GM19452 (cell line): ENCODE data around the gene SBSN.

Source experiments
- ATAC-seq: cut with Tn5 transposase; IDR thresholded peaks from one replicate; pipeline ENCODE4 v1.9.1; 2021; ENCODE audit not compliant: unreplicated experiment

SBSN gene

DNA sequence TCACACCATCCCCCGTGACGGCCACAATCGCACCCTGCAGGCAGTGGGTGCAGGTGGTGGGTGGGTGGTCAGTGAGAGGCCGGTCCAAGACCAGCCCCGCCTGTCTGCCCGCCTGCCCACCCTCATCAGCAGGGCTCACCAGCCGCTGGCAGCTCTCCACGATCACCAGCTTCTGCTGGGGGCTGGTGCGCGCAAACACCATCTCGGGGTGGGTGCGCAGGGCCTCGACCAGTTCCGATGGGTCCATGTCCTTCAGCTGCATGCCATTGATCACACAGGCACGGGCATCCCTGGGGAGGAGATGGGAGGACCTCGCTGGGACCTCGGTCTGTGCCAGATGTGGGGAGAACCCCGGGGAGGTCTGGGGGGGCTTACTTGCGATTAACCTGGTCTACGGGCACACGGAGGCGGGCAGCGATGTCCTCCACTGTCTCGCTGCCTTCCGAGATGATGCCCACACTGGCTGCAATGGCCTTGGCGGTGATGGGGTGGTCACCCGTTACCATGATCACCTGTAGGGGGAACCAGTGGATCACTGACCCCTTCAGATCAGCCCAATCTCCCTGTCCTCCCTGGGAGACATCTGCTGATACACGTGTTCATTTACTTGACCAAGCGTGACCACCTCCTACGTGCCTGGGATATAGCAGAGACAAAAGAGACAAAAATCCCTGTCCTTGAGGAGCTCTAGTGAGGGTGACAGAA is 27.3 kb upstream of the SBSN start:
- ATAC-seq = no peak

DNA sequence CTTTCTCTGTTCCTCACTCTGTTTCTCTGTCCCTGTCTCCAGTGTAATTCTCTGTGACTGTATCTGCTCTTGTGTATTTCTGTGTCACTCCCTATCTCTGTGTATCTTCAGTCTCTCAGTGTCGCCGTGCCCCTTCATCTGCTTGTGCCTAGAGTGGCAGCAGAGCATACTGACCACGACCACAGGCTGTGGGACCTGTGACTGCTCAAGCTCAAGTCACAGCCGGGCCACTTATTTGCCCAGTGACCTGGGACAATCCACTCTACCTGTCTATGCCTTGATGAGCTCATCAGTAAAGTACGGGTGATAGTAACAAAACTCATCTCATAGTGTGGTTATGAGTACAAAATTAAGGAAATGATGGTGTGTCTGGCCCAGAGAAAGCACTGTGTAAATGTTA is 26.0 kb upstream of the SBSN start:
- ATAC-seq = no peak

DNA sequence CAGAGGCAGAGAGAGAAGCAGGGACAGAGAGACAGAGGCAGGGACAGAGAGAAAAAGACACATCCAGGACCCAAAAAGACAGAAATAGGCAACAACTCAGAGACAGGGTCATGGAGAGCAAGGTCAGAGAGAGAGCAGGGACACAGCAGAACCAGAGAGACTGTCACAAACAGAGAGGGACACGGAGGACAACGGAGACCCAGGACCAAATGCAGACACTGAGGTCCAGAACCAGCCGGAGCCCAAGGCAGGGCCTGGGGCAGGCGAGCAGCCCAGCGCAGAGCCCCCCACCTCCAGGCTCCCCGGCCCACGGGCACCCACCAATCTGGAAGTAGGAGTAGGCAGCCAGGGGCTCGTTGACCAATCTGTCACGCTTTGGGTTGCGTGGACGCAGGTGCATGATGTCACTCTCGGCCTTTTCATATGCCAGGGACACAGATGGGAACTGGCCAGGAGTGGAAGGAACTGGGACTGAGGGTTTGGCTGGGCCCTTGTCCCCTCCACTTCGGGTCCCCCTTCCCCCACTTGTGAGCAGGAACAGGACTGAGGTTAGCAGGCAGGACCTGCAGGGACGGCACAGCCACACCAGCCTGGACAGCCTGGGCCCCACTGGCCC is 25.4 kb upstream of the SBSN start:
- no peak for ATAC-seq

DNA sequence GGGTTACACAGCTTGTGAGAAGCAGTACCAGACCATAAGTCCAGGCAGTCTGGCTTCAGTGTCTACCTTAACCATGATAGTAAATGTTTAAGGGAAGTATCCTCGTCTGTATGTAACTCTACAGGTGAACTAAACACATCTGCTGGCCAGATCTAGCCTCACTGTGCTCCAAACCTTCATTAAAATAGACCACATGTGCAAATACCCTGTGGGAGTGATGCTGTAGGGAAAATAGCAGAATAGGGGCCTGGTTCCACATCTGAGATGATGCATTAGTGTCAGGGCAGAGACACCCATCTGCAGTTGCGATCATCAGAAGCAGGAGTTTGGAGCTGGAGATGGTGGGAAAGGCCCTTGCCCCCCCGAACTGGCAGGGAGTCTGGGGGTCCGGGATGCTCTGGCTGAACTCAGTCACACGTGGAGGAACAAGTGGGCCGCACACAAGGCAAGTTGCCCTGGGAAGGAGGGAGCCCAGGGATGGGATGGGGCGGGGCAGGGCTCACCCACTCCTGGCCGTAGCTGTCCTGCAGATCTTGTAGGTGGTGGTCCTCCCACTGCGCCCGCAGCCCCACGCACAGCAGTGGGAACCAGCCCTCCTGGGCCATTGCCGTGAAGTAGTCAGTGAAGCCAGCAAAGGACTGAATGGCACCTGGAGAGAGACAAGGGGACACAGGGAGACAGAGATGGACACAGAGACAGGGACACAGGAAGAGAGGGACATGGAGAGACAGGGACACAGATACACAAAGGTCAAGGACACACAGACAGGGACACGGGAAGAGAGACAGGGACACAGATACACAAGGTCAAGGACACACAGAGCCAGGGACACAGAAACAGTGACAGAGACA is 24.6 kb upstream of the SBSN start:
- ATAC-seq = no peak

DNA sequence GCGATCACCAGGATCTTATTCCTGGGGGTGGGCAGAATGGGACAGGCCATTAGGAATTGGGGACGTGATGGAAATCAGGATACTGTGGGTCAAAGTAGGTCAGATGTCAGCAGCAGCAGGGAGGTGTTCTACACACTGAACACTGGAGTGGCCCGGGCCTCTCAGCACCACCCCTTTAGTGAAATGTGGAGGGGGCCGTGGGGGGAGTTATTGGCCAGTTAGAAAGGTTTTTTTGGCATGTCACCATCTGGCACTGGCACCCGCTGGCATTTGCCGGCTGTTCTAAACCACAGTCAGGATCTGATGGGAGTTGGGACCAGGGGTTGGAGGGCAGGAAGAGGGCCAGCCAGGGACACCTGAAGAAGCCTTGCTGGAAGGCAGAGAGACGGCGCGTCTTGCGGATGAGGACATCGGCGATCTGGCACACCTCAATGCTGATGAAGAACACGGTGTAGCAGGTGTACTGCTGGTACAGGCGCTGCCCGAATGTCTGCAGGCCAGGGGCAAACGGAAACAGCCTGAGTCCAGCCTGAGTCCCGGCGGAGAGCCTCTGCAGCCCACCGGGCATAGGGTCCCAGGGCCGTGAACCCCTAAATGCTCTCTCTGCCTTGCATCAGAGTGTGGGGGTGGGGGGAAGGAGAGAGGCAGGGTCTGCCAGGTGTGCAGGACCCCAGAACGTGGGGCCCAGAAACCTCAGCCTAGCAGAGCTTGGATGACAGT is 23.1 kb upstream of the SBSN start:
- ATAC-seq = no peak

DNA sequence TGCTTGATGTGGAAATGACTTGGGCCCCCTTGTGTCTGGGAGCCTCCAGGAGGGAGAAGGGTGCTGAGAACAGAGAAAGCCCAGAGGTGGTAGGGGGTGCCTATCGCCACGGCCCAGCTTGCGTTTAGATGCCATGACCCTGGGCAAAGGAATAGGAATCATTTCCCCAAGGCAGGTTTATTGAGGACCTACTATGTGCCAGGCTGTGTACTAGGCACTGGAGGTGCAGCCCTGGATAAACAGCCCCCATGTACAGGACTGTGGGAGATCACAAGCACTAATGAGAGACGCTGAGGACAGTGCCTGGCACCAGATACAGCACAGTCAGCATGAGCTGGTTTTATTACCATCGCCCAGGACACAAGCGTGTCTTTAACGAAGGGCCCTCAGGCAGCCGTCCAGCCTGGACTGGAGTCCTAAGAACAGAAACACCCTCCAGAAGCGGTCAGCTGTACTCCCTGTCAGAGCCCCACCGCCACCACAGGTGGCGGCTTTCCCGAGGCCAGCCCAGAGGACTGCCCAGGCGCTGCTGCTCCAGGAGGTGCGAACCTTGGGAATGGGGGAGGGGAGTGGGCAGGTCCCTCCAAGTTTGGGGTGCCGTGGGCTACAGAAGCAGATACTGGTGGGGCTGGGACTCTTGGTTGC is 21.9 kb upstream of the SBSN start:
- no peak for ATAC-seq

DNA sequence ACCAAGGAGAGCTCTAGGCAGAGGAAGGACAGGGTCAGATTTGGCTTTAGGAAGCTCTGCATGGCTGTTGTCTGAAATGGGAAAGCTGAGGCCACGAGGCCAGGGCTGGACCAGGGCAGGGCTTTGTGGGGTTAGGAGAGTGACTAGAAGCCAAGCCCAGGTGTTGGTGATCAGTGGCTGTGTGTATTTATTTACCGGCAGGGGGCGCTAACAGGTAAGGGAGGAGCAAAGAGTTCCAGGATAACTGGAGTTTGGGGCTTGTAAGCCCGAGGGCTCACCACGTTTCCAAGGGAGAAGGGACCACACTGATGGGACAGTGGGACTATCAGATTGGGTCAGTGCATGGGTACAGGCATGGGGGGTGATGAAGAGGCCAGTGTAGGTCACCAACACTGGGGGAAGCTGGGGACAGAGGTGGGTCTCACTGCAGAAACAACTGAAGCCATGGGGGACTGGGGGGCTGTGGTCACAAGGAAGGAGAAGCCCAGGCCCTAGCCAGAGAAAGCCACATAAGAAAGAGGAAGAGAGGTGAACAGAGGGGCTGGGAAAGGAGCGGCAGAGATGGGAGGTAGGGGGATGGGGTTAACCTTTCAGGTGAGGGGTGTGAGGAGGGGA is 21.2 kb upstream of the SBSN start:
- no peak for ATAC-seq

DNA sequence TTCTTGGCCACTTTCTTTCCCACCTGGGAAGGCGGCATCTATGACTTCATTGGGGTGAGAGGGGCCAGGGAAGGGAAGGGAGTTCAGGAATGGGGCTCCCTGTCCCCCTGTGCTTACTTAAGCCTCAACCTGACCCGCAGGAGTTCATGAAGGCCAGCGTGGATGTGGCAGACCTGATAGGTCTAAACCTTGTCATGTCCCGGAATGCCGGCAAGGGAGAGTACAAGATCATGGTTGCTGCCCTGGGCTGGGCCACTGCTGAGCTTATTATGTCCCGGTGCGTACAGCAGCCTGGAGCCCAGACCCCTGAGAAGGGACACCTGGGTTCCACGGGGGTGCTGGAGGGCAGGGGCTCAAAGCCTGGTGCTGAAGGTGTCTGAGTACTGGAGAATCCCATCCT is 18.4 kb upstream of the SBSN start:
- no peak for ATAC-seq

DNA sequence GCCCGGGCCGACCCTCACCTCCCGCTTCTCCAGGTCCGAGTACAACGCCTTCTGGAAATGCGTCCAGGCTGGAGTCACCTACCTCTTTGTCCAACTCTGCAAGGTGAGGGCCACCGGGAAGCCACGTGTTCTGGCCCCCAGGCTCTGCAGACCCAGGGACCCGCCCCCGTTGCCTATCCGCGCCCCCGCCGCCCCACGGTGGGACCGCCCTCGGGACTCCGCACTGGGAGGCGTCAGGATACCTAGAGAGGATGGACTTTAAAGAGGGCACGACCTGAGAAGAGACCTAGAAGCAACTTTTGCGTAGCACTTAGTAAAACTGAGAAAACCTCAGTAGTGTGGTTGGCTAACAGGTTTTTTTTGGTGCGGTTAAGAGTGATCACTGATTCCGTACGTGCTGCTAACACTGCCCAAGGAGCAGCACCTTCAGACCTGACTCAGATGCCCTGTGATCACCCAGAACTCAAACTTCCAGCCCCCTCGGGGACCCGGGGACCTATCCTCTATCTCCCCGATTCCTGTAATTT is 17.8 kb upstream of the SBSN start:
- peak; percentile 42 for ATAC-seq

DNA sequence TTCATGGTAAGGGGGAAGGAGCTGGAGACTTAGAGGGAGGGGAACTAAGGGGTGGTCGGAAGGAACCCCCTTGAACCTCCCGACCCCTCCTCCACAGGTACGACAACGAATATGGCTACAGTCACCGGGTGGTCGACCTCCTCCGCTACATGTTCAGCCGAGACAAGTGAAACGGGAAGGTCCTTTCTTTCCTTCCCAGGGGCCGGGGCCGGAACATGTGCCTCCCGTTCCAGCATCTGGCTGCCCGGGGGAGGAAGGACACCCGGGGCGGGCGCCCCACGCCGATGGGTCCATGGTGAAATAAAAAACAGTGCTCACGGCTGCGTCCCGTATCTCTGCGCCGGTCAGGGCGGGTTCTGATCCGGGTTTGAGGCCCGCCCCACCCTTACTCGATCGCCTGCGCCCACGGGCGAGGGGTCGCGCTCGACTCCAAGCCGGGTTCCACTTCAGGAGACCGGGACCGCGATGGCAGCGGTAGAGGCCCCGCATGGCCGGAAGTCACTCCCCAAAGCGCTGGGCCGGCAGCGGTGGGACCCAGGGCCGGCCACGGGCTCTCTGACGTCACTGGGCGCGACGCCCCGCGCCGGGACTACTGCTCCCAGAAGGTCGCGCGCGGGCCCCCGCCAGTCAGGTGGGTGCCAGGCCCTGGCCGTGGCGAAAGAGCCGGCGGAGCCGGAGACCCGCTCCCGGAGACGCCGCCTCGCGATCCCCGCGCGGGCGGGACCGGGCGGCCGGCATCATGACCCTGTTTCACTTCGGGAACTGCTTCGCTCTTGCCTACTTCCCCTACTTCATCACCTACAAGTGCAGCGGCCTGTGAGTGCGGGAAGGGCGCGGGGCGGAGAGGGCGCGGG is 17.1 kb upstream of the SBSN start, which contains the start of gene TMEM147:
TMEM147 (plus strand) TSS at position 626 of the 854 bp plus-strand sequence; CDS start at position 740, 114 bp downstream.
- ATAC-seq = peak; percentile 85

DNA sequence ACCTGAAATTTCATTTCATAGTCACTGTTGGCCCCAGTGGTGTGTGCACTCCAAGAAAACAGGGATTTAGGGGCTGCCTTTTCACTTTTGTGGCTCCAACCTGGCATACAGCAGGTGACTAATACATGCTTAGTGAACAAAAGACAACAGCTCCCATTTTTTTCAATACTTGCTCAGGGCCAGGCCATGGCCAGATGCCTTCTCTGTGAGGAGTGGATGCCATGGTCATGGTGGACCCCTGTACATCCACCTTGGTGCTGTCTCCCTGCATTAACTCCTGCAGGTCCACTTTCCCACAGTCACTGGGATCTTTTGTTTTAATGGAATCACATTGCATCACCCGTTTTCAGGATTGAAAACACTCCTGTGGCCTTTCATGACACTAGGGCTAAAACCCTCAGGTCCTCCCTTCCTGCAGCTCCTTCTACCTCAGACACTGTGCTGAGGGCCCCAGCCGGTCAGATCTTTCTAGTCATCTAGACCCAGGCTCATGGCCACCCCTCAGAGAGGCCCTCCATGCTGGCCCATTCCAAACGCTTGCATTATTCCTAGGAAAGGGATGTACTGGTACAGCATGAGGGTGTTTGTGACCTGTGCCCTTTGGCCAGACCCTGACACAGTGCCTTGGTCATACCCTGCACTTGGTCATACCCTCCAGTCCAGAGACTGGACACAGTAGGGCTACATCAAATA is 16.1 kb upstream of the SBSN start:
- no peak for ATAC-seq

DNA sequence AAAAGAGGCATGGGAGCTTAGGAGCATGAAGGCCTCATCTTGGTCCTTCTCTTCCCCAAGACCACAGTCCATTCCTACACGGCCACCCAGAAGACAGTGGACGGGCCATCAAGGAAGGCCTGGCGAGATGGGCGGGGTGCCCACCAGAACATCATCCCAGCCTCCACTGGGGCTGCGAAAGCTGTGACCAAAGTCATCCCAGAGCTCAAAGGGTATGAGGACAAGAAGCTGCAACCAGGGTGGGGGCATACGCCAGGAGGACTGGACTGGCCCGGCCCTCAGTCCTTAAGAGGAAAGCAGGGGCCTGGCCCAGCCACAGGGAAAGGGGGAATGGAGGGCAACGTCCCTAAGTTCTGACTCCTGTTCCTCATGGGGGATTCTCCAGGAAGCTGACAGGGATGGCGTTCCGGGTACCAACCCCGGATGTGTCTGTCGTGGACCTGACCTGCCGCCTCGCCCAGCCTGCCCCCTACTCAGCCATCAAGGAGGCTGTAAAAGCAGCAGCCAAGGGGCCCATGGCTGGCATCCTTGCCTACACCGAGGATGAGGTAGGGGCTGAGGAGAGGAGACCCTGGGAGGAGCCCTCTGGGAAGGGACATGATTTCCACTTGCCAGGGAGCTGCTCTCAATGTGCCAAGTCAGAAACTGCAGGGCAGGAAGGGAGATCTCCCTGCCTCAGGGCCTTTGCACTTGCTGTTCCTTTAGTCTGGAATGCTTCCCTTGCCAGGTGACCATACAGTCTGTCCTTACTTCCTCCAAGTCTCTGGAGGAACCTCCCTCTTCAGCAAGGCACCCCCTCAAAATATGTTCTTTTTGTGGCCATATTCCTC is 15.4 kb upstream of the SBSN start:
- ATAC-seq = no peak

DNA sequence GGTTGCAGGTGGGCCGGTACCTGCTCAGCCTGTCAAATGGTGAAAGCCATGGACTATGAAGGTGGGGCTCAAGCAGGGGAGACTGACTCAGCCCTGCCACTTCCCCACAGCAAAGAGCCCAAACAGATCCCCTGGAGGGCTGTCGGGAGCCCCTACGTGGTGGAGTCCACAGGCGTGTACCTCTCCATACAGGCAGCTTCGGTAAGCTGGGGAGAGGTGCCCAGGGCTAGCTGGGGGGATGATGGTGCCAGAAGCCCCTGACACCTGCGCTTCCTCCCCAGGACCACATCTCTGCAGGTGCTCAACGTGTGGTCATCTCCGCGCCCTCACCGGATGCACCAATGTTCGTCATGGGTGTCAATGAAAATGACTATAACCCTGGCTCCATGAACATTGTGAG is 14.1 kb upstream of the SBSN start:
- ATAC-seq = no peak

DNA sequence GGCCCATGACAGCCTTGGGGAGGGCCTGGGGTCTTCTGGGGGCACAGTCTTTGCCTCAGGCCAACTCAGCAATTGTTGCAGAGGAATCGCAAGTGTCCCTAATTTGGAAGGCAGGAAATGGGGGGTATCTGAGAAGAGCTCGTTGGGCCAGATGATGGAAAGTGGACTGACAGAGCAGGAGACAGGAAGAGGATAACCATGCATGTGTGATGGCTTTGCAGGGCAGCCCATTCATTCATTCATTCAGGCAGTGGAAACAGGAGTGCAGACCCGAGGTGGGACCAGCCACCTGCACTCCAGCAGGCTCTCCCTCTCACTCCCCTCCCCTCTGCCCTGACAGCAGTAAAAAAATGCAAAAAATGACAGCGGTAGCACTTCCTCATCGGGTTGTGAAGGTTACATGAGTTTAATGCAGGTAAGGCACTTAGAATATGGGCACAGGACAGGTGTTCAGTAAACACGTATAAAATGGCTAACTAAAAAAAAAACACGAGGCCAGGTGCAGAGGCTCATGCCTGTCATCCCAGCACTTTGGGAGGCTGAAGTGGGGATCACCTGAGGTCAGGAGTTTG is 12.3 kb upstream of the SBSN start:
- ATAC-seq = no peak

DNA sequence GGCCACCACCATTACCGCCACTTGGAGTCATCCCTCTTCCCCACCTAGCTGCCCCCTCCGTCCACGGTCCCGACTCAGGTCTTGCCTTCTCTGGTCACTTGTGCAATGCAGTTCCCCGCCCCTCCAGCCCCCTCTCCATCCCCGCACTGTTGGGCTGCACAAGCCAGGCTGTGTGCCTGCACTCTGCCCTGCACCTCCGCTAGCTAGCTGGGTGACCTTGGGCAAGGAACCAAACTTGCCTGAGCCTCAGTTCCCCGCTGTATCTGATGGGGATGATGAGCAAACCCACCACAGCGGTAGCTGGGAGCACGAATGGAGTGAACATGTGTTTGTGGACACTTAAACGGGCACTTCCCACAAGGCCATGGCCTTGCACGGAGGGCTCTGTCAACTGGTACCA is 11.7 kb upstream of the SBSN start:
- no peak for ATAC-seq

DNA sequence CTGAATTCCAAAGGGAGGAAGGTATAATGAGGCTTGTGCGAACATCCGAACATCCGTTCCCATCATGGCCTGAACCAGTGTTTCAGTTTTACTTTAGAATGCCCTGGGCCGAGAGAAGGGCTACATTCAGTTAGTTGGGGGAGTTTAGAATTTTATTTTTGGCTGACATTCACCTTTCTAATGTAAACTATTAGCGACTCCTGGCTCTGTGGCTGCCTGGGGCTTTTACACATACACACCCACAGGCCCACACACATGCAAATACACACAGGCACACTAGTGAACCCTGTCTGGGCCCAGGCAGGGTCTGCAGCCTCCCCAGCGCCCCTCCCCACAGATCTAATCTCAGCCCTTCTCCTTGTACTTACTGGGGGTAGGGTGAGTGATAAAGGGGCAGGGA is 11.2 kb upstream of the SBSN start:
- ATAC-seq = no peak

DNA sequence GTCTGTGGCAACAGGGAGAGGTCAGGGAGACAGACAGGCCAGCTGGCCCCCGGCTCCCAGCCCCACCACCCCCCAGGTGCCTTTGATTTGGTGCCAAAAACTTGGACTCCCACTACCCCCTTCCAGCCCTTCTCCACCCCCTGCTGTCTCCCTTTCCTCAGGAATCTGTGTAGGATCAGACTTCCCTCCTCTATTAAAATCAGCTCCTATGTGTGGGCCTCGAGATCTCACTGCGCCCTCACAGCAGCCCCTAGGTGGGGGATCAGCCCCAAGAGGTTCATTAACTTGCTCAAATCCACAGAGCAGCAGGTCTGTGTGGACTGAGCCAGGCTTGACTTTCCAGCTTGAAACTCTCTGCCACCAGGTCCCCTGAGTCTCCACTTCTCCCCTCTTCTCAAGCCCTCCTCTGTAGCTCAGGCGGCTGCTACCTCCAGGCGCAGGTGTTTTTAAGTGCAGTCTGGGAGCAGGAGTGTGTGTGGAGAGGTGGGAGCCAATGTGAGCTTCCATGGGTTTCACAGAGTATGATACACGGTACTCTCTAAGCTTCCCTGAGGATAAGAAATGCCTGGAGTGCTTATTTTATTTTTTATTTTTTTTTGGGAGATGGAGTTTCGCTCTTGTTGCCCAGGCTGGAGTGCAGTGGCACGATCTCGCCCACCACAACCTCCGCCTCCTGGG is 6.8 kb upstream of the SBSN start:
- ATAC-seq = no peak
